K562 (cell line): ENCODE measurements around the gene POLR2L. TPM values are rescaled to one million over a fixed set of nuclear protein-coding genes. Genes with fewer than 3 reads are reported as not detected.

Source experiments
- ATAC-seq: fragments of 200-7000 bp; cut with Tn5 transposase; 3 replicates; pipeline ENCODE4 v1.9.1; 2020; ENCODE audit warnings: moderate library complexity
- BruUV-seq: library from RNA; stranded (reverse); fragments of 400-500 nt; replicated peaks from 2 replicates; lab custom pipeline; 2021; lab: Mats Ljungman, UMichigan
- CTCF ChIA-PET: fragments of 300-600 bp; formaldehyde crosslinking; extraction: SDS; loops from one replicate; lab custom pipeline; 2021; ENCODE audit warnings: low intra/inter-chr PET ratio; lab: Yijun Ruan, JAX
- POLR2A ChIA-PET: fragments of 300-600, 350-650 bp; sonication (Branson Sonifier 250); formaldehyde crosslinking; extraction: SDS; loops from one replicate; lab custom pipeline; 2021; ENCODE audit warnings: antibody characterized with exemption, inconsistent platforms; lab: Yijun Ruan, JAX
- DNase-seq, 4 experiments: peaks; one replicate each; pipeline versions ENCODE4 v3.0.0 to v3.0.0-alpha.2; 2011 to 2018; ENCODE audit warnings: low spot score in 3 of 4, mixed read lengths in 3 of 4; ENCODE audit errors: extremely low read depth in 1 of 4
- FAIRE-seq: peaks from 2 replicates; lab custom pipeline; 2011; peaks lifted over from hg19 to GRCh38; lab: Jason Lieb, UNC
- H2AFZ ChIP-seq: 2 replicates; pipeline ENCODE4 v1.6.0; 2011; ENCODE audit warnings: low read depth, low read length, control low read depth, inconsistent platforms
- H3K27ac ChIP-seq: fragments of 200-600 bp; 3 replicates; pipeline ENCODE4 v1.8.0; 2011; ENCODE audit warnings: low read depth, mild to moderate bottlenecking, control low read depth, inconsistent platforms, low read length, moderate library complexity, mixed read lengths; ENCODE audit errors: extremely low read depth
- H3K27me3 ChIP-seq, 2 experiments: fragments of 300-600 bp in 1 of 2; 2 replicates in 1 of 2; 3 replicates in 1 of 2; pipeline versions ENCODE4 v1.6.0 to v1.8.0; 2011; ENCODE audit warnings: inconsistent platforms in 2 of 2, low read length in 2 of 2, mild to moderate bottlenecking in 1 of 2, mixed read lengths in 1 of 2, moderate library complexity in 1 of 2; ENCODE audit not compliant: control insufficient read depth in 2 of 2, insufficient read depth in 2 of 2
- H3K36me3 ChIP-seq: fragments of 300-600 bp; 3 replicates; pipeline ENCODE4 v1.8.0; 2011; ENCODE audit warnings: mild to moderate bottlenecking, low read length, inconsistent platforms; ENCODE audit not compliant: control insufficient read depth, insufficient read depth
- H3K4me1 ChIP-seq, 2 experiments: fragments of 200-600 bp in 1 of 2; replicated peaks in 1 of 2; 2 replicates in 1 of 2; 3 replicates in 1 of 2; pipeline versions ENCODE4 v1.5.1 to v1.8.0; 2011; ENCODE audit warnings: inconsistent platforms in 2 of 2, low read length in 2 of 2, mild to moderate bottlenecking in 1 of 2, mixed read lengths in 1 of 2, moderate library complexity in 1 of 2; ENCODE audit not compliant: control insufficient read depth in 2 of 2, insufficient read depth in 2 of 2
- H3K4me2 ChIP-seq: 2 replicates; pipeline ENCODE4 v1.6.1; 2011; ENCODE audit warnings: low read length, control low read depth, inconsistent platforms, mixed read lengths; ENCODE audit not compliant: insufficient read depth
- H3K4me3 ChIP-seq: fragments of 200-600 bp; sonication (generic), shearing (Covaris generic); 2 replicates; pipeline ENCODE4 v1.5.1; 2016; ENCODE audit warnings: control low read depth, inconsistent platforms
- H3K79me2 ChIP-seq: fragments of 200-600 bp; 3 replicates; pipeline ENCODE4 v1.8.0; 2011; ENCODE audit warnings: low read length, inconsistent platforms; ENCODE audit not compliant: control insufficient read depth, insufficient read depth
- H3K9ac ChIP-seq, 2 experiments: 2 replicates each; pipeline versions ENCODE4 v1.6.0 to v1.6.1; 2011; ENCODE audit warnings: low read depth in 2 of 2, low read length in 2 of 2, control low read depth in 1 of 2, inconsistent platforms in 1 of 2, mild to moderate bottlenecking in 1 of 2, mixed read lengths in 1 of 2; ENCODE audit not compliant: insufficient read depth in 1 of 2
- H3K9me1 ChIP-seq: one replicate; pipeline ENCODE4 v1.6.0; 2011; ENCODE audit warnings: inconsistent platforms, mild to moderate bottlenecking, low read length, moderate library complexity; ENCODE audit not compliant: control insufficient read depth, insufficient read depth
- H3K9me3 ChIP-seq: replicated peaks from 2 replicates; pipeline ENCODE4 v1.5.1; 2011; ENCODE audit warnings: low read depth, low read length, inconsistent platforms; ENCODE audit not compliant: control insufficient read depth, insufficient read depth
- H4K20me1 ChIP-seq: replicated peaks from 2 replicates; pipeline ENCODE4 v1.6.1; 2011; ENCODE audit warnings: low read length, inconsistent platforms, mixed read lengths; ENCODE audit not compliant: control insufficient read depth, insufficient read depth
- ADNP ChIP-seq: fragments of 200-800 bp; sonication (Bioruptor generic); IDR thresholded peaks from 2 replicates; pipeline ENCODE4 v1.6.1; 2016; ENCODE audit warnings: missing genetic modification characterization, missing compliant biosample characterization
- BRF2 ChIP-seq: IDR thresholded peaks from 3 replicates; pipeline ENCODE4 v1.6.1; 2011; ENCODE audit warnings: borderline replicate concordance, mild to moderate bottlenecking; ENCODE audit not compliant: insufficient read length, insufficient read depth
- CAMTA2 ChIP-seq: fragments of 250-450 bp; sonication (Bioruptor Pico); conservative IDR thresholded peaks from 2 replicates; pipeline ENCODE4 v1.5.1; 2022
- CEBPG ChIP-seq, 3 experiments: fragments of 200-800 bp in 1 of 3; sonication (Bioruptor generic) in 1 of 3; sonication (generic) in 1 of 3; formaldehyde crosslinking in 1 of 3; IDR thresholded peaks in 2 of 3; conservative IDR thresholded peaks in 1 of 3; 2 replicates each; pipeline versions ENCODE4 v1.6.1 to v1.8.0; 2016 to 2022; ENCODE audit warnings: missing compliant biosample characterization in 2 of 3, missing genetic modification characterization in 2 of 3, mild to moderate bottlenecking in 1 of 3, missing genetic modification reagents in 1 of 3
- ERF ChIP-seq: fragments of 450-650 bp; formaldehyde crosslinking; IDR thresholded peaks from 2 replicates; pipeline ENCODE4 v1.4.0; 2020; ENCODE audit warnings: mild to moderate bottlenecking, mixed read lengths
- HMBOX1 ChIP-seq: sonication (generic); IDR thresholded peaks from 2 replicates; pipeline ENCODE4 v1.6.1; 2016
- MAX ChIP-seq: sonication (generic); formaldehyde crosslinking; IDR thresholded peaks from 2 replicates; pipeline ENCODE4 v1.9.0; 2022; ENCODE audit warnings: mild to moderate bottlenecking, missing genetic modification reagents
- NFIC ChIP-seq: fragments of 450-650 bp; IDR thresholded peaks from 2 replicates; pipeline ENCODE4 v1.6.1; 2017; ENCODE audit warnings: mild to moderate bottlenecking, inconsistent platforms
- NR2F6 ChIP-seq: fragments of 450-650 bp; formaldehyde crosslinking; IDR thresholded peaks from 2 replicates; pipeline ENCODE4 v1.4.0; 2020; ENCODE audit warnings: mild to moderate bottlenecking
- POLR2AphosphoS2 ChIP-seq: IDR thresholded peaks from 2 replicates; pipeline ENCODE4 v1.6.1; 2012; ENCODE audit warnings: low read length, improper control_type of control experiment
- POLR2G ChIP-seq: fragments of 200-400 bp; formaldehyde crosslinking; IDR thresholded peaks from 2 replicates; pipeline ENCODE4 v1.6.1; 2017; ENCODE audit warnings: low read depth, mild to moderate bottlenecking, antibody characterized with exemption, low read length, moderate library complexity
- PURB ChIP-seq: sonication (generic); formaldehyde crosslinking; IDR thresholded peaks from 2 replicates; pipeline ENCODE4 v1.9.0; 2021; ENCODE audit warnings: low read depth, mild to moderate bottlenecking, missing genetic modification reagents
- SAP30 ChIP-seq: fragments of 200-600 bp; sonication (generic); IDR thresholded peaks from 2 replicates; pipeline ENCODE4 v1.6.1; 2012; ENCODE audit warnings: borderline replicate concordance, low read depth, mild to moderate bottlenecking, moderate library complexity, low read length, control low read depth, inconsistent platforms; ENCODE audit not compliant: insufficient read depth, poor library complexity, severe bottlenecking
- ZNF354B ChIP-seq: fragments of 250-450 bp; sonication (Bioruptor Pico); IDR thresholded peaks from 2 replicates; pipeline ENCODE4 v1.4.0; 2020
- ZNF445 ChIP-seq: fragments of 250-450 bp; sonication (Bioruptor Pico); IDR thresholded peaks from 2 replicates; pipeline ENCODE4 v1.4.0; 2020; ENCODE audit warnings: low read depth, mild to moderate bottlenecking, moderate library complexity
- WGBS: fragments of 100-300 bp; shearing (Covaris generic); methylation state at CpG from one replicate; pipeline ENCODE4 v1.1.6; 2016; ENCODE audit warnings: low coverage, mixed read lengths; ENCODE audit not compliant: insufficient coverage; ENCODE audit errors: missing lambda C conversion rate; 5-methylcytosine and 5-hydroxymethylcytosine counted together
- in situ Hi-C: fragments of 300-500 bp; cut with MboI; formaldehyde crosslinking; loops from 4 replicates; pipeline ENCODE4 v1.15.0; 2018; ENCODE audit warnings: inconsistent platforms, mixed read lengths
- intact Hi-C: fragments of 100-400 bp; cut with micrococcal nuclease; formaldehyde crosslinking; loops from 2 replicates; pipeline ENCODE4 v1.14.2; 2022
- polyA plus RNA-seq, 8 experiments: library from polyadenylated mRNA; depleted of rRNA in 4 of 8; stranded (reverse) in 5 of 8; unstranded in 3 of 8; fragments of >200 nt; fragmentation: Nextera tagmentation in 2 of 8; fragmentation: Illumina TruSeq in 1 of 8; extraction: Ambion mirVana in 2 of 8; extraction: Trizol in 1 of 8; gene quantifications; 2 replicates each; pipeline versions ENCODE4 v1.2.1 to v1.2.3, GENCODE V29; 2011 to 2014; ENCODE audit warnings: inconsistent platforms in 1 of 8, missing spikeins in 1 of 8
- total RNA-seq, 7 experiments: library from RNA; depleted of rRNA in 6 of 7; stranded (reverse); fragments of >200 nt in 6 of 7; fragmentation: Illumina TruSeq in 2 of 7; extraction: Trizol in 2 of 7; gene quantifications; 2 replicates each; pipeline versions ENCODE4 v1.2.1 to v1.2.3, GENCODE V29; 2011 to 2021; ENCODE audit warnings: low replicate concordance in 1 of 7
- TF ChIP-seq, protein P1 (sequence below): sonication (generic); formaldehyde crosslinking; IDR thresholded peaks from 2 replicates; pipeline ENCODE4 v1.8.0; 2022; ENCODE audit warnings: missing genetic modification reagents, mild to moderate bottlenecking, moderate library complexity, borderline replicate concordance

POLR2L gene
- total and polyA plus RNA-seq, 9 of the 15 experiments (the other 6 are each of a cell fraction or from before 2014, with no cell fraction given), result 38.3 to 688 (median 108) TPM

DNA sequence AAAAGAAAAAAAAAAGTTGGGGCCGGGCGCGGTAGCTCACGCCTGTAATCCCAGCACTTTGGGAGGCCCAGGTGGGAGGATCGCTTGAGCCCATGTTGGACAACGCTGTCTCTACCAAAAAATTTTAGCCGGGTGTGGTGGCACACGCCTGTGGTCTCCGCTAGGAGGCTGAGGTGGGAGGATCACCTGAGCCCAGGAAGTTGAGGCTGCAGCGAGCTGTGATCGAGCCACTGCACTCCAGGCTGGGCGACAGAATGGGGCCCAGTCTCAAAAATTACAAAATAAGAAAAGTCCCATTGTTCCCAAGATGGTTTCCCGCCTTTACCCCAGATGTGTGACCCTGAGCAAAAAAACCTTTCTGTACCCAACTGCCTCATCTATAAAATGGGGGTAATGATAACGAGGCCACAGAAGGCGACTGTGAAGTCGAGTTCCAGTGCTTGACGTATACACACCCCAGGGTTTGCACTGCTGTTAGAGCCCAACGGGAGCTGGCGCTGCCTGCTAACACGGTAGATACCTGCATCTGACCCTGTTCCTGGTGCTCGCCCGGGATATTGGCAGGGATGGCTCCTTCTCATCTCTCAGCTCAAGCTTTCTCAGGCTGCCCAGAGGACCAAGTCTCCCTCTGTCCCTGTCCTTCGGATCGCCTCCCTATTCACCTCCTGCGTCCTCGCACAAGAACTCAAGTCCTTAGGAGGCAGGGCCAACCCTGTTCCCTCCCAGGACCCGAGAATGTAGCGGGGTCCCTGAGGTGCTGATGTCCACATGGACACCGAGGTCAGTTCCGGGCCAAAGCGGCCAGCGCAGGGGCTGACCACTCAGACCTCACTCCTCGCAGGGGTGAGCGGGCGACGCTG, 33.7 kb downstream of the POLR2L start (continued):
- TF ChIP-seq MAX (no peak), ADNP (tag) (no peak)
- TF ChIP-seq, all 486 proteins: peak for 34

DNA sequence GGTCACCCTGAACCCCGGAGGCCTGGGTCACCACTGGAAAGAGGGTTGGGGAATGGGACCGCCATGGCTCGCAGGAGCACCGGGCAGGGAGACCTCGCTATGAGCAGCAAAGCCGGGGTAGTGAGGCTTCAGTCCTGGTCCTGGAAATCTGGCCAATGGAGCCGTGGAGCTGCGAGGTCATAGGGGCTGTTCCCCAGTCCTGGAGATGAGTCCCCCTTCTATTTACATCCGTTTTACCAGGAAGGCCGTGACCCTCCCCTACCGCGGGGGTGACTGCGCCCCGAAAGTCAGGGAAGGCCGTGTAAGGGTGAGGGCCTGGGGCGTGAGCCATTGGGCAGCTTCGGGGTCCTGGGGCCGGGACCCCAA, 37.7 kb downstream of the POLR2L start:
- Histone ChIP-seq H3K4me3 (peak overlapping the region; percentile 65), H2AFZ (peak overlapping the region; percentile 57; the same call in 1 of the 2 replicates), H3K9me1 (no peaks in the 10 kb centered on the region), H4K20me1 (no peaks in the 10 kb centered on the region), H3K4me1 (peaks cover 10 to 84% of the 10 kb centered on the region in 2 experiments; a peak in 4 of 5 replicates), H3K27me3 (no peaks in the 10 kb centered on the region), H3K79me2 (peaks cover 38% of the 10 kb centered on the region), H3K27ac (peak overlapping the region; percentile 94), H3K4me2 (peak overlapping the region; percentile 85), H3K9me3 (no peaks in the 10 kb centered on the region), H3K36me3 (peaks cover 35% of the 10 kb centered on the region; the same call in 1 of the 3 replicates), H3K9ac (peak overlapping the region; percentile 52 to 97)
- BruUV-seq, result no TSS peak
- POLR2A ChIA-PET, result interaction anchor here (1.0 to 1.9 kb wide), 3 partner anchors 10 to 18 kb away, joined by 3 to 4 read pairs (median 4); no protein-coding TSS in a partner anchor
- WGBS, result 12% methylated on average over 15 of the region's 18 CpGs
- in situ Hi-C loops, result no loop called here
- no peak for FAIRE-seq
- no peak for DNase-seq
- CTCF ChIA-PET, result no interaction called here
- intact Hi-C loops, result loop anchor here (2.0 kb wide), 1 partner anchor 28 kb away; the partner anchor contains the start of gene CD151
- ATAC-seq, result no peak
- TF ChIP-seq NFIC (no peak), CEBPG (CRISPR knock-in tag; IDR thresholded peaks at IDR 0.05) (no peak), CEBPG (tag; conservative IDR thresholded peaks at IDR 0.05 in 1 of 2, IDR thresholded peaks at IDR 0.05 in 1 of 2) (no peak), PURB (CRISPR knock-in tag) (no peak), ERF (peak; percentile 16; the same call in 1 of the 2 replicates), ZNF445 (CRISPR knock-in tag) (no peak), SAP30 (peak; percentile 56), NR2F6 (CRISPR knock-in tag) (no peak), POLR2AphosphoS2 (0 out of 2 replicates have a peak, but pooled peaks have one; percentile 1), CAMTA2 (CRISPR knock-in tag) (no peak), HMBOX1 (no peak), POLR2G (peak; percentile 50; the same call in 1 of the 2 replicates), ZNF354B (CRISPR knock-in tag) (no peak), BRF2 (no peak)
- TF ChIP-seq, protein P1, sequence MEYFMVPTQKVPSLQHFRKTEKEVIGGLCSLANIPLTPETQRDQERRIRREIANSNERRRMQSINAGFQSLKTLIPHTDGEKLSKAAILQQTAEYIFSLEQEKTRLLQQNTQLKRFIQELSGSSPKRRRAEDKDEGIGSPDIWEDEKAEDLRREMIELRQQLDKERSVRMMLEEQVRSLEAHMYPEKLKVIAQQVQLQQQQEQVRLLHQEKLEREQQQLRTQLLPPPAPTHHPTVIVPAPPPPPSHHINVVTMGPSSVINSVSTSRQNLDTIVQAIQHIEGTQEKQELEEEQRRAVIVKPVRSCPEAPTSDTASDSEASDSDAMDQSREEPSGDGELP (CRISPR knock-in tag), result 0 out of 2 replicates have a peak, but pooled peaks have one; percentile 8
